KMS-11 (cell line): Measurements from ENCODE around the gene EMC8.

Source experiments
- H2AFZ ChIP-seq: fragments of 200-600 bp; sonication (generic); 2 replicates; pipeline ENCODE4 v1.6.1; 2016; ENCODE audit warnings: antibody characterized with exemption, mixed run types, low read depth
- H3K27ac ChIP-seq: fragments of 200-600 bp; sonication (generic); 2 replicates; pipeline ENCODE4 v1.6.1; 2016; ENCODE audit warnings: mild to moderate bottlenecking, mixed run types
- H3K27me3 ChIP-seq: fragments of 200-600 bp; sonication (generic); 2 replicates; pipeline ENCODE4 v1.6.1; 2017; ENCODE audit warnings: mild to moderate bottlenecking, low read depth, mixed run types, moderate library complexity; ENCODE audit not compliant: insufficient read depth
- H3K36me3 ChIP-seq: fragments of 200-600 bp; sonication (generic); 2 replicates; pipeline ENCODE4 v1.6.1; 2017; ENCODE audit warnings: mild to moderate bottlenecking, mixed run types; ENCODE audit not compliant: insufficient read depth
- H3K4me1 ChIP-seq: fragments of 200-600 bp; sonication (generic); 2 replicates; pipeline ENCODE4 v1.6.1; 2016; ENCODE audit warnings: mild to moderate bottlenecking, low read depth, mixed run types; ENCODE audit not compliant: poor library complexity, severe bottlenecking
- H3K4me2 ChIP-seq: fragments of 200-600 bp; sonication (generic); 2 replicates; pipeline ENCODE4 v1.7.0; 2016; ENCODE audit warnings: mild to moderate bottlenecking, mixed run types
- H3K4me3 ChIP-seq: fragments of 200-600 bp; sonication (generic); IDR thresholded peaks from 2 replicates; pipeline ENCODE4 v1.6.1; 2017; ENCODE audit warnings: low read depth, low read length, mixed read lengths; ENCODE audit not compliant: insufficient read depth
- H3K79me2 ChIP-seq: fragments of 200-600 bp; sonication (generic); 2 replicates; pipeline ENCODE4 v1.6.1; 2016; ENCODE audit warnings: low read depth, mixed run types; ENCODE audit not compliant: insufficient read depth
- H3K9ac ChIP-seq: fragments of 200-600 bp; sonication (generic); 2 replicates; pipeline ENCODE4 v1.6.1; 2016; ENCODE audit warnings: mild to moderate bottlenecking, mixed run types
- H4K20me1 ChIP-seq: fragments of 200-600 bp; sonication (generic); 2 replicates; pipeline ENCODE4 v1.6.1; 2016; ENCODE audit warnings: mild to moderate bottlenecking, mixed run types; ENCODE audit not compliant: insufficient read depth
- CTCF ChIP-seq: fragments of 200-600 bp; sonication (generic); conservative IDR thresholded peaks from 2 replicates; pipeline ENCODE4 v1.6.1; 2017; ENCODE audit warnings: low read depth, mild to moderate bottlenecking, antibody characterized with exemption, low read length, moderate library complexity, mixed read lengths

The EMC8 gene

GRCh38 chr16:85768199-85768598 lies 31.1 kb downstream of the EMC8 start:
- TF ChIP-seq CTCF = no peak
- H2AFZ ChIP-seq = no peak overlapping the region
- H3K27me3 ChIP-seq = peaks cover 10% of the 10 kb centered on the region; the same call in 1 of the 2 replicates
- H3K4me1 ChIP-seq = no peaks in the 10 kb centered on the region
- no peak overlapping the region for H3K27ac ChIP-seq
- no peak overlapping the region for H3K9ac ChIP-seq
- no peak overlapping the region for H3K4me2 ChIP-seq
- no peaks in the 10 kb centered on the region for H4K20me1 ChIP-seq
- H3K36me3 ChIP-seq = no peaks in the 10 kb centered on the region
- H3K4me3 ChIP-seq = no peak overlapping the region
- H3K79me2 ChIP-seq = no peaks in the 10 kb centered on the region

- no peaks in the 10 kb centered on the region for H4K20me1 ChIP-seq
- TF ChIP-seq CTCF = no peak
- H2AFZ ChIP-seq = no peak overlapping the region
- H3K27ac ChIP-seq = no peak overlapping the region
- no peak overlapping the region for H3K4me3 ChIP-seq
- H3K36me3 ChIP-seq = no peaks in the 10 kb centered on the region
- no peaks in the 10 kb centered on the region for H3K4me1 ChIP-seq
- no peak overlapping the region for H3K4me2 ChIP-seq
- H3K27me3 ChIP-seq = peaks cover 15% of the 10 kb centered on the region; the same call in 1 of the 2 replicates
- H3K79me2 ChIP-seq = no peaks in the 10 kb centered on the region
- H3K9ac ChIP-seq = no peak overlapping the region
These were observed 31.8 kb downstream of the EMC8 start for GRCh38 chr16:85767531-85767930.

- no peaks in the 10 kb centered on the region for H4K20me1 ChIP-seq
- H3K36me3 ChIP-seq = no peaks in the 10 kb centered on the region
- peaks cover 33% of the 10 kb centered on the region for H3K27me3 ChIP-seq
- no peaks in the 10 kb centered on the region for H3K79me2 ChIP-seq
- no peak overlapping the region for H3K9ac ChIP-seq
- no peak overlapping the region for H2AFZ ChIP-seq
- no peak overlapping the region for H3K4me3 ChIP-seq
- H3K4me1 ChIP-seq = no peaks in the 10 kb centered on the region
- no peak overlapping the region for H3K4me2 ChIP-seq
- H3K27ac ChIP-seq = no peak overlapping the region
- TF ChIP-seq CTCF = no peak
These were observed 33.6 kb downstream of the EMC8 start for GRCh38 chr16:85765767-85766166.

GRCh38 chr16:85765211-85765610 lies 34.1 kb downstream of the EMC8 start:
- Histone ChIP-seq H3K27ac (no peak overlapping the region), H4K20me1 (no peaks in the 10 kb centered on the region), H2AFZ (no peak overlapping the region), H3K4me2 (no peak overlapping the region), H3K27me3 (peaks cover 39% of the 10 kb centered on the region), H3K36me3 (no peaks in the 10 kb centered on the region), H3K79me2 (no peaks in the 10 kb centered on the region), H3K9ac (no peak overlapping the region), H3K4me1 (no peaks in the 10 kb centered on the region), H3K4me3 (no peak overlapping the region)
- TF ChIP-seq CTCF = no peak
